ENCODE measurements around the gene HDGFL3. TPM values are rescaled to one million over a fixed set of nuclear protein-coding genes. Genes with fewer than 3 reads are reported as not detected.
"Not testable (repeated sequence)": the region's sequence is repeated elsewhere in the genome, so short reads cannot be mapped to it uniquely, and the experiment has no call there.

Gene HDGFL3
- total and polyA plus RNA-seq, 9 donors = 41.5 to 66.9 (median 50.7) TPM

- no peaks in the 10 kb centered on the region for H3K4me1 ChIP-seq (ENCODE audit: control insufficient read depth, insufficient read depth, low read length)
- WGBS (ENCODE audit: insufficient coverage) = no CpG with 5 or more reads among the region's 1 CpG
- H3K27ac ChIP-seq (ENCODE audit: low read length) = no peak overlapping the region
- H3K4me3 ChIP-seq (ENCODE audit: low read length) = no peak overlapping the region
- no peak for DNase-seq
- H3K27me3 ChIP-seq (ENCODE audit: control insufficient read depth, insufficient read depth, low read length) = no peaks in the 10 kb centered on the region
- H3K9me3 ChIP-seq (replicated peaks; ENCODE audit: control insufficient read depth, low read depth, low read length) = no peaks in the 10 kb centered on the region
- peaks cover 30% of the 10 kb centered on the region for H3K36me3 ChIP-seq (ENCODE audit: control insufficient read depth, insufficient read depth, low read length)
Observed at GRCh38 chr15:83153288-83153687, 54.3 kb downstream of the HDGFL3 start.

- Histone ChIP-seq H3K27me3 (ENCODE audit: control insufficient read depth, insufficient read depth, low read length) (no peaks in the 10 kb centered on the region), H3K9me3 (replicated peaks; ENCODE audit: control insufficient read depth, low read depth, low read length) (no peaks in the 10 kb centered on the region), H3K4me3 (ENCODE audit: low read length) (no peak overlapping the region), H3K27ac (ENCODE audit: low read length) (no peak overlapping the region), H3K4me1 (ENCODE audit: control insufficient read depth, insufficient read depth, low read length) (no peaks in the 10 kb centered on the region), H3K36me3 (ENCODE audit: control insufficient read depth, insufficient read depth, low read length) (peaks cover 25% of the 10 kb centered on the region)
- DNase-seq = no peak
- WGBS (ENCODE audit: insufficient coverage) = no CpG with 5 or more reads among the region's 3 CpGs
Observed at GRCh38 chr15:83144771-83145170, 62.9 kb downstream of the HDGFL3 start.

- WGBS (ENCODE audit: insufficient coverage) = no CpG with 5 or more reads among the region's 3 CpGs
- H3K4me1 ChIP-seq (ENCODE audit: control insufficient read depth, insufficient read depth, low read length); H3K4me3 ChIP-seq (ENCODE audit: low read length); H3K27me3 ChIP-seq (ENCODE audit: control insufficient read depth, insufficient read depth, low read length); DNase-seq; H3K9me3 ChIP-seq (replicated peaks; ENCODE audit: control insufficient read depth, low read depth, low read length); H3K27ac ChIP-seq (ENCODE audit: low read length): not testable (repeated sequence)
- peaks cover 23% of the 10 kb centered on the region for H3K36me3 ChIP-seq (ENCODE audit: control insufficient read depth, insufficient read depth, low read length)
Observed at GRCh38 chr15:83142151-83142550, 65.5 kb downstream of the HDGFL3 start.

- Histone ChIP-seq H3K36me3 (ENCODE audit: control insufficient read depth, insufficient read depth, low read length) (peaks cover 34% of the 10 kb centered on the region), H3K27ac (ENCODE audit: low read length) (no peak overlapping the region), H3K9me3 (replicated peaks; ENCODE audit: control insufficient read depth, low read depth, low read length) (no peaks in the 10 kb centered on the region), H3K4me1 (ENCODE audit: control insufficient read depth, insufficient read depth, low read length) (no peaks in the 10 kb centered on the region), H3K4me3 (ENCODE audit: low read length) (no peak overlapping the region), H3K27me3 (ENCODE audit: control insufficient read depth, insufficient read depth, low read length) (no peaks in the 10 kb centered on the region)
- DNase-seq = no peak
- WGBS (ENCODE audit: insufficient coverage) = no CpG with 5 or more reads among the region's 4 CpGs
Observed at GRCh38 chr15:83132861-83133523, 74.6 kb downstream of the HDGFL3 start.

GRCh38 chr15:83129791-83130190 lies 77.8 kb downstream of the HDGFL3 start:
- Histone ChIP-seq H3K9me3 (replicated peaks; ENCODE audit: control insufficient read depth, low read depth, low read length) (no peaks in the 10 kb centered on the region), H3K27me3 (ENCODE audit: control insufficient read depth, insufficient read depth, low read length) (no peaks in the 10 kb centered on the region), H3K27ac (ENCODE audit: low read length) (no peak overlapping the region), H3K36me3 (ENCODE audit: control insufficient read depth, insufficient read depth, low read length) (peaks cover 36% of the 10 kb centered on the region), H3K4me1 (ENCODE audit: control insufficient read depth, insufficient read depth, low read length) (no peaks in the 10 kb centered on the region), H3K4me3 (ENCODE audit: low read length) (no peak overlapping the region)
- WGBS (ENCODE audit: insufficient coverage) = 76% methylated on average over 2 of the region's 2 CpGs
- DNase-seq = no peak

- Histone ChIP-seq H3K4me3 (ENCODE audit: low read length) (no peak overlapping the region), H3K9me3 (replicated peaks; ENCODE audit: control insufficient read depth, low read depth, low read length) (no peaks in the 10 kb centered on the region), H3K27me3 (ENCODE audit: control insufficient read depth, insufficient read depth, low read length) (no peaks in the 10 kb centered on the region), H3K36me3 (ENCODE audit: control insufficient read depth, insufficient read depth, low read length) (peaks cover 29% of the 10 kb centered on the region), H3K4me1 (ENCODE audit: control insufficient read depth, insufficient read depth, low read length) (no peaks in the 10 kb centered on the region), H3K27ac (ENCODE audit: low read length) (no peak overlapping the region)
- no peak for DNase-seq
- WGBS (ENCODE audit: insufficient coverage) = no CpG with 5 or more reads among the region's 3 CpGs
Observed at GRCh38 chr15:83127547-83128150, 80.0 kb downstream of the HDGFL3 start.

- Histone ChIP-seq H3K27ac (ENCODE audit: low read length) (no peak overlapping the region), H3K4me3 (ENCODE audit: low read length) (no peak overlapping the region), H3K27me3 (ENCODE audit: control insufficient read depth, insufficient read depth, low read length) (no peaks in the 10 kb centered on the region), H3K9me3 (replicated peaks; ENCODE audit: control insufficient read depth, low read depth, low read length) (no peaks in the 10 kb centered on the region), H3K36me3 (ENCODE audit: control insufficient read depth, insufficient read depth, low read length) (peaks cover 18% of the 10 kb centered on the region), H3K4me1 (ENCODE audit: control insufficient read depth, insufficient read depth, low read length) (no peaks in the 10 kb centered on the region)
- no CpG with 5 or more reads among the region's 1 CpG for WGBS (ENCODE audit: insufficient coverage)
- no peak for DNase-seq
Observed at GRCh38 chr15:83123529-83123928, 84.1 kb downstream of the HDGFL3 start.

GRCh38 chr15:83119968-83120581 lies 87.5 kb downstream of the HDGFL3 start:
- Histone ChIP-seq H3K9me3 (replicated peaks; ENCODE audit: control insufficient read depth, low read depth, low read length) (no peaks in the 10 kb centered on the region), H3K27me3 (ENCODE audit: control insufficient read depth, insufficient read depth, low read length) (no peaks in the 10 kb centered on the region), H3K36me3 (ENCODE audit: control insufficient read depth, insufficient read depth, low read length) (peaks cover 16% of the 10 kb centered on the region), H3K4me3 (ENCODE audit: low read length) (no peak overlapping the region), H3K4me1 (ENCODE audit: control insufficient read depth, insufficient read depth, low read length) (no peaks in the 10 kb centered on the region), H3K27ac (ENCODE audit: low read length) (no peak overlapping the region)
- no peak for DNase-seq
- WGBS (ENCODE audit: insufficient coverage) = 82% methylated on average over 4 of the region's 9 CpGs

- peaks cover 20% of the 10 kb centered on the region for H3K36me3 ChIP-seq (ENCODE audit: control insufficient read depth, insufficient read depth, low read length)
- H3K4me3 ChIP-seq (ENCODE audit: low read length) = no peak overlapping the region
- no peaks in the 10 kb centered on the region for H3K4me1 ChIP-seq (ENCODE audit: control insufficient read depth, insufficient read depth, low read length)
- no peaks in the 10 kb centered on the region for H3K27me3 ChIP-seq (ENCODE audit: control insufficient read depth, insufficient read depth, low read length)
- H3K27ac ChIP-seq (ENCODE audit: low read length) = no peak overlapping the region
- 100% methylated on average over 2 of the region's 4 CpGs for WGBS (ENCODE audit: insufficient coverage)
- no peaks in the 10 kb centered on the region for H3K9me3 ChIP-seq (replicated peaks; ENCODE audit: control insufficient read depth, low read depth, low read length)
- DNase-seq = no peak
Observed at GRCh38 chr15:83118968-83119367, 88.7 kb downstream of the HDGFL3 start.

GRCh38 chr15:83118291-83118827 lies 89.3 kb downstream of the HDGFL3 start:
- Histone ChIP-seq H3K27ac (ENCODE audit: low read length) (no peak overlapping the region), H3K36me3 (ENCODE audit: control insufficient read depth, insufficient read depth, low read length) (peaks cover 25% of the 10 kb centered on the region), H3K9me3 (replicated peaks; ENCODE audit: control insufficient read depth, low read depth, low read length) (no peaks in the 10 kb centered on the region), H3K27me3 (ENCODE audit: control insufficient read depth, insufficient read depth, low read length) (no peaks in the 10 kb centered on the region), H3K4me3 (ENCODE audit: low read length) (no peak overlapping the region), H3K4me1 (ENCODE audit: control insufficient read depth, insufficient read depth, low read length) (no peaks in the 10 kb centered on the region)
- no peak for DNase-seq
- WGBS (ENCODE audit: insufficient coverage) = 74% methylated on average over 6 of the region's 6 CpGs

Measured in muscle of leg (tissue), 11 donors.